NCI-H2081 treated with DMSO at 0.1 percent for 48 hours (cell line): Measurements from ENCODE around the gene PAX6.

Experiments used
- DNase-seq: peaks from one replicate; lab custom pipeline; 2025; lab: John Stamatoyannopoulos, UW

PAX6 gene

GRCh38 chr11:31822175-31822926 is 11.2 kb upstream of the PAX6 start:
- no peak for DNase-seq

DNA sequence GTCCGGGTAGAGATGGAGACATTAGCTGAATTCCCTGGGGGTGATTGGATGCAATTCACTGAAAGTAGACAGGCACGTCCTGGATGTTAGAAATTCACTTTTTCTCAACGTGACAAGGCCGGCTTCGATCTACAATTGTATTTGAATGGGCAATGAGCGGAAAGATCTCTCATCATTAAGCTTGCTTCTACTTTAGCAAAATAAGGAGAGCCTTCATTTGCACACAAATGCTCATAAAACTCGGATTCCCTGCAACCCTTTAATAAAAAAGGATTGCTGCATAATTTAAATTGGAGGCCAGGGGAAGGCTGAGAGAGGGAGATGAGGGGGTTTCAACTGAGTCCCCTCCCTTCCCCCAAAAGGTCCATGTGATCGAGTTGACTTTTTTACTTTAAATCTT is 10.6 kb upstream of the PAX6 start:
- DNase-seq, result no peak

DNA sequence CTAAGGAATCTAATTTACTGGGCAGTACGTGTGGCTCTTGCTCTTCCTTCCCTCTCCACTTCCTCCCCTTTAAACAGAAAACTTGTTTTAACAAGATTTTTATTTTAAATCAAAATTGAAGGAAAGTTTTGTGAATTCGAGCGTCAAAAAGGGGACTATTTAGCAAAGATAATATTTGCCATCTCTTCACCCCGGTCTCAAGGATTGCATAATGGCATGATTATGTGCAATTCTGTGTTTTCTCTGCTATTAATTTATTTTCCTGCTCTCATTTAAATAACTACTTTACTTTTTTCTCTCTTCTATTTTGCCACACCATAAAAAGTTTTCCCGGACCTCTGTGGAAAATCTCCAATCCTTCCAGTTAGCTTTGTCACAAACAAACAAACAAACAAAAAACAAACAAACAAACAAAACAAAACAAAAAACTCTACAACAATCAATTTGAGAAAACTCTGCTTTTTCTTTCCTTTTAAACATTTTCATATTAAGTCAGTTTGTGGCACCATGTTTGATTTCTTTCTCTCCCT is 10.2 kb upstream of the PAX6 start:
- DNase-seq, result no peak

DNA sequence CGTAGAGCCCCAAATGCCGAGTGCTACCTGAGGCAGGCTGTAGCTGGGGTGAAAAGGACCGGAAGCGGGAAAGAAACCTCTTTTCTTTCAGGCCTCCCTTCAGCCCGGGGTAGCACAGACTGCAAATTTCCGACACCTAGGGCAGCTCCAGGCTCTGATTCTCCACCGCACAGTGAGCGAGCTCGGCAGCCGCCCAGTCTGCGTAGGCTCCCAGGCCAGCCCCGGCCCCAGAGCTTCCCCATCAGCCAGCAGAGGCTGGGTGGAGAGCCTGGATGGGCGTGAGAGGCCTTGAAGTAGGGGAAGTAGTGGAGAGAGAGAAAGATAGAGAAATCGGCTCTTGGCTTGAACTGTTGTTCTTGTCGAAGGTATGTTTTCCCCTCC is 9.3 kb upstream of the PAX6 start:
- no peak for DNase-seq

- no peak for DNase-seq
These were observed 8.7 kb upstream of the PAX6 start for GRCh38 chr11:31819621-31820437.

GRCh38 chr11:31818874-31819331 is 7.8 kb upstream of the PAX6 start:
- no peak for DNase-seq

DNA sequence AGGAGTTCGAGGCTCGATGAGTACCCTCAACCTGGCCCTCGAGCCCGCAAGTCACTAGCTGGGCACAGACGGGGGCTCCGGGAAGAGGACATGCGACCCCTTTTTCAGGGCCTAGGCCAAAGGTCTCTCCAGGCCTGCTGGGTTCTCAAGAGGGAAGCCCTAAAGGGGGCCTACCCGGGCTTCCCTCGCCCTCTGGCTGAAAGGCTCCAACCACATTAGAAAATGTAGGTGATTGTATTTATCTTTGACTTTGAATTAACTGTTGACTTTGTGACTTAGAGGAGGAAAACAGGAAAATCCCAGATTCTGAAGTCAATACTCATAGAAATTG is 7.3 kb upstream of the PAX6 start:
- no peak for DNase-seq

- DNase-seq, result no peak
These were observed 6.7 kb upstream of the PAX6 start for GRCh38 chr11:31817621-31818424.

GRCh38 chr11:31817054-31817620 is 6.0 kb upstream of the PAX6 start:
- no peak for DNase-seq

- DNase-seq, result no peak
These were observed 5.4 kb upstream of the PAX6 start for GRCh38 chr11:31816468-31817053.

- DNase-seq, result no peak
These were observed 4.8 kb upstream of the PAX6 start for GRCh38 chr11:31815711-31816467.

DNA sequence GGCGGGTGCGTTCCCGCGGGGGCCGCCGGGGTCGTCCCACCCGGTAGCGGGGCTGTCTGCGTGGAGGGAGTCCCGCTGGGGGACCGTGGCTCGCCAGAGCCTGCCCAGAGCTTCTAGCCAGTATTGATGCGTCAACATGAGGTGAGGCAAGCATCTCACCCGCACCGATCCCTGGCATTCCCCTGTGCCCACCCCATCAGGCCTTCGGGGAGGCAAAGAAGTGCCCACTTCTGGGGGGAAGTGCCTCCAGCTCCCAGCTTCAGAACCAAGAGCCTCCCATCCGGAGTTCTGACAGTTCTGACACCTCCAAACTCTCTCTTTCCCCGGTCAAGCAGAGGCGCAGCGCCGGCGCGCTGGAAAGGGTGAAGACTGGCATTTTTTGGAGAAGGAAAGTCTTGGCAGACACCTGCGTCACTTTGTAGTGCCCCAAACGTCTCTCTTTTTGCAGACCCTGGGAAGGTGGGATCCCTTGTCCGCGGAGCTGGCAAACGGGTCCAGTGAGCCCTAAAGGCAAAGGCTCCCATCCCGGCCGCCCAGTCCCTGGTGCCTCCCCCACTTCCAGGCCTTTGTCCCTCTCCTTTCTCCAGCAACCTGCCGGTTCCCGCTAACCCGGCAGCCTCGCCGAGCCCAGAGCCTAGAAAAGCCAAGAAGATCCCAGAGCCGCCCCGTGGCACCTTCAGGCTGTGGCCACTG is 3.2 kb upstream of the PAX6 start:
- DNase-seq, result no peak

DNA sequence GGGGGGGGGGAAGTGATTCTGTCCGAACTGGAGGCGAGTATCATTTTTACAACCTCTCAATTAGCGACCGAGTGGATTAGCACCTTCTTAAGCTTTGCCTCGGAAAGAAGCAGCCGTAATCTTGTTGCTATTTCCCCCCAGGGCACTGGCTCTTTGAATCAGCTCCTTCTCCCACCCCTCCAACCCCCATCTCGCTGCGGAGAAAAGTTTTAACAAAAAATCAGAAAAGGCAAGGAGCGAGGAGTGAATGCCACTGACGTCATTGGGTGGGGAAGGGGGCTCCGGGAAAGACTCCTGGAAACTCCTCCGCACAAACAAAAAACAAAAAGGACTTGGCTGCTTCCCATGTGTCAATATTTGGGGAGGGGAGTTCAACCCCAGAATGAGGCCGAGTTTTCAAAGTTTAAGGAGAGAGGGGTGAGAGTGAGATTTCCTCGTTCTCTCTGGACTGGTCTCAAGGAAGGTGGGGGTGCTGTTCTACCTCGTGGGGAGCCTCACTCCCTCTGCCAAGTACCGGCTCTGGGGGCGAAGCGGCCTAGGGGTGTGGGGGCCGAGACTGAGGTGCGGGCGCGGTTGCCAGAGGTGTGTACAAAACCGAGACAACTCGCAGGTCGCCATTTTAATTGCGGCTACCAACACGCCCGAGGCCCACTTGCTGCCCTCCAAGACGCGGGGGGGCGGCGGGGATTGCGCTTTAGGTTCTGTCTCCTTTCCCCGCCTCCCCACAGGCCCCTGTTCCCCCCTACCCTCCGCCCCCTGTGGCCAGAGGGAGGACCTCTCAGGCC is 2.5 kb upstream of the PAX6 start:
- DNase-seq, result no peak

DNA sequence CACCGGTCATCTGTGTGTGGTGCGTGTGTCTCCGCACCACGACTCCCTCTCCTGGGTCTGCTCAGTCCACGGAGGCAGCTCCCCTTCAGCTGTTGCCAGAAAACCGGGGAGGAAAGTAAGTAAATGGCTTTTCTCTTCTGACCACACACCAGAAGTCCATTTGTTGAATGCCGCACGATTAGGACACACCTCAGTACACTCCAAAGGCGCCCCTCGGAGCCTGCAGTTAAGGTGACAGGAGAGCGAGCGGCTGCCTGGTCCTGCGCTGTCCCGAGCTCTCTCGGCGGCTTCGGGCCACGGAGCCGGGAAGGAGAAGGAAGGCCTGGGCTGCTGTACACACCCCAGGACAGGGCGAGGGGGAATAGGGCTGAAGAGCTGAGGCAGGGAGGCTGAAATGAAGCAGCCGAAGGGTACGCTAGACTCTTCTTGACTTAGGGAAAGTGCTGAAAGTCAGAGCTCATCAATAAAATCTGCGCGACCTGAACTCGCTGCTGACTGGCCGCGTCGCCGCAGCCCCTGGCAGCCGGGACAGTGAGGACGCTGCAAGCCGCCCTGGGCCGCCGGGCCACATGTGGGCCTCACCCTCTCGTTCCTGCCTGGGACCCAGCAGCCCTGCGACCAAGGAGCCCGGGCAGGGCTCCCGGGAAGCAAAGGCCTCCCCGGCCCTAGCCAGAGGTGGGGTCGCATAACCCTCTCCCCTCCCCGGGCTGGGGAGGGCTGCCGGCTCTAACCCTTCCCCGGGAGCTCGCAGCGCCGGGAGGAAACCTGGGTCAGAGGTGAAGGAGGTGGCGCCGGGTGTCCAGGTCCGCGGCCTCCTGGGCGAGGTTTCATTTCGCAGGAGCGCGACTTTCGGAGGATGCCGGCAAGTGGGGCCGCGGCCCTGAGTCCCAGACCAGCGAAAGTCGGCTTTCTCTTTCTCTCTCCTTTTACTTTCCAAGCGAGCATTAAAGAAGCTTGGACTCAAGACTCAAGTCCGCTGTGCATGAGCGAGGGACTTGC is 1.6 kb upstream of the PAX6 start:
- DNase-seq, result no peak

GRCh38 chr11:31809857-31810778 is 1.0 kb downstream of the PAX6 start:
- no peak for DNase-seq

GRCh38 chr11:31809541-31809856 is 1.6 kb downstream of the PAX6 start:
- no peak for DNase-seq
